Stimulated activated CD8-positive, alpha-beta memory T cell treated with anti-CD3 and anti-CD28 coated beads, Interleukin-7, amount 100 ng/mL, for 48 hours (primary cell): Measurements from ENCODE around the gene RBM12.

Experiments
- DNase-seq, 2 donors: peaks; one replicate each; pipeline ENCODE4 v3.0.0-alpha.2; 2020; ENCODE audit warnings: low read depth in 1 of 2; ENCODE audit errors: extremely low read depth in 1 of 2

RBM12 gene

GRCh38 chr20:35602851-35603495 lies 61.7 kb downstream of the RBM12 start:
- no peak for DNase-seq

GRCh38 chr20:35601990-35602389 lies 62.7 kb downstream of the RBM12 start:
- DNase-seq: no peak

DNA sequence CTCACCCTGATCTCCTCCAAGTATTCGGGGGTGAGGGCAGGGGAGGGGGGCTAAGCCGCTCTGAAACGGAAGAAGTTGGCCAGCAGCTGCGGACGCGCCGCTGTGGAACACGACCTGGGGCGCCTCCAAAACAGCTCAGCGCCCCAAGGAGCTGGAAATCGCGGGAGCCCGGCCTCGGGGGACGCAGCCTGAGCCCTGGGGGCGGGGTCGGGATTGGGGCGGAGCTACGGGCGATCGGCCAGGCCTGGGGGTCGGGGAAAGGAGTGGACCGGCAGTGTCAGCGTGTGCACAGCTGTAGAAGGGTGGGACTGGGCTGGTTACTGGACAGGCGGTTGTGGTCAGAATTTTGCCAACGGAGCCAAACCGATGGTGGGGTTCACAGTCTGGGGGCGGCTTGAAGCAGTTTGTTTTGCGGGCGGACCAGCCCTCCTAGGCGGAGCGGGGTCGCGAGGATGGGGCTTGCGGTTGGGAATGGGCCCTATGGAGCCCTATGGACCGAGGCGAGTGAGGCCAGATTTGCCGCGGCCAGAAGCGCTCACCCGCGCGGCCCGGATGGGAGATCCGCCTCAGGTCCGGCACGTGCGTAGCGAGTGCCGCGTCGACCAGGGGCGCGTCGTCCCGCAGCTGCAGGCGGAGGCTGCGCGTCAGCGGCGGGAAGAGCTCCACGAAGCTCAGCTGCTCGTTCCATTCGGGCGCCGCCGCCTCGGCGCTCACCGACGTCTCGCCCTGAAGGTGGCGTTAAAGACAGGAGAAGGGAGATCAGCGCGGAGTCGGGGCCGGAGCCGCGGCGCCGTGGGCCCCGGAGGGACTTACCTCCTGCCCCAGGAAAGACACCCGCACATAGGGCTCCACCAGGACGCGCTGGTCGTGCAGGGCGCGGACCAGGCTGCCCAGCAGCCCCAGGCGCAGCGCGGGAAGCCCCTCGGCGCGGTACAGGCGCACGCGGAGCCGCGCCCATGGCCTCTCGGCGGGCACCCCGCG lies 63.4 kb downstream of the RBM12 start:
- peak; percentile 45 to 51 for DNase-seq

- DNase-seq: no peak
Observed at GRCh38 chr20:35600176-35600992, 64.3 kb downstream of the RBM12 start.

DNA sequence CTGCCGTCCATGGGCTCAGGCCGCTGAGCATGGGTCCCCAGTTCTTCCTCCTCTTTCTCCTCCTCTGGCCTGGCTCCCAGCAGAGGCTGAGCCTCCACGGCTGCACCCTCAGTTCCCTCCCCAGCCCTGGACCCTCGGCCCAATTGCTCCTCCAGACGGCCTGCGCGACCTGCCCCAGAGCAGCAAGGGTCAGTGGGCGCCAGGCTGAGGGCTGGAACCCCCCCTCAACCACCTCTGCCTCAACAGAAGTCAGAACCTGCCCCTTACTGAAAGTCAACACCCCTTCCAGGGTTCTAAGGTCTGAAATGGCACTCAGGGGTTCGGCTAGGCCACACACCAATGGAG lies 65.0 kb downstream of the RBM12 start:
- DNase-seq: no peak
